ENCODE results near the gene UBE2C. TPM values are rescaled to one million over a fixed set of nuclear protein-coding genes. Genes with fewer than 3 reads are reported as not detected.

Gene UBE2C
- total and polyA plus RNA-seq, 12 donors = 0.79 to 43.3 (median 2.7) TPM

DNA sequence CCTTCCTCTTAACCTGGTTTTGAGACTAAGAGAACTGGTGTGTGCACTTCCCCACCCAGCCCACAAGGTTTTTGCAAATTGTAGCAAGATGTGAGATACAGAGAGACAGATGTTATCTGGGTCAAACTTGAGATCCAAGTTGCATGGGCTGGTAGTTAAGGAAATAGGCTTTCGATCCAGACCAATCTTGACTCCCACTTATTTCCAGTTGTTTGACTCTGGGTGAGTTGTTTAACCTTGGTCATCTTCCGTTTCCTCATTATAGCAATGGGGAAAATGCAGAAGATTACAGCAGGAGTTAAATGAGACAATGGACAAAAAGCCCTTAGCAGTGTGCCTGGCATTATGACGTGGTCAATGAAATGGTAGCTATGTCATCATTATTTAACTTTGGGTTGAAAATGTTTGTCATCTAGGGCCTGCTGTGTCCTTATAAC is 22.9 kb downstream of the UBE2C start:
- Histone ChIP-seq H3K27me3 (no peaks in the 10 kb centered on the region), H3K4me1 (replicated peaks in 1 of 2) (peaks cover 31 to 36% of the 10 kb centered on the region in 2 donors), H3K4me3 (peak overlapping the region in 1 of 4 donors; percentile 79), H3K36me3 (replicated peaks in 1 of 2) (peaks cover 0 to 17% of the 10 kb centered on the region in 2 donors), H3K27ac (peak overlapping the region; percentile 1 to 96 (median 94)), H3K9me3 (replicated peaks in 1 of 3) (no peaks in the 10 kb centered on the region)
- WGBS, 4 donors = 33 to 41% (median 35%) methylated on average over 3 of the region's 3 CpGs
- intact Hi-C loops (cut with DNase I) = no loop called here
- TF ChIP-seq, protein P1, sequence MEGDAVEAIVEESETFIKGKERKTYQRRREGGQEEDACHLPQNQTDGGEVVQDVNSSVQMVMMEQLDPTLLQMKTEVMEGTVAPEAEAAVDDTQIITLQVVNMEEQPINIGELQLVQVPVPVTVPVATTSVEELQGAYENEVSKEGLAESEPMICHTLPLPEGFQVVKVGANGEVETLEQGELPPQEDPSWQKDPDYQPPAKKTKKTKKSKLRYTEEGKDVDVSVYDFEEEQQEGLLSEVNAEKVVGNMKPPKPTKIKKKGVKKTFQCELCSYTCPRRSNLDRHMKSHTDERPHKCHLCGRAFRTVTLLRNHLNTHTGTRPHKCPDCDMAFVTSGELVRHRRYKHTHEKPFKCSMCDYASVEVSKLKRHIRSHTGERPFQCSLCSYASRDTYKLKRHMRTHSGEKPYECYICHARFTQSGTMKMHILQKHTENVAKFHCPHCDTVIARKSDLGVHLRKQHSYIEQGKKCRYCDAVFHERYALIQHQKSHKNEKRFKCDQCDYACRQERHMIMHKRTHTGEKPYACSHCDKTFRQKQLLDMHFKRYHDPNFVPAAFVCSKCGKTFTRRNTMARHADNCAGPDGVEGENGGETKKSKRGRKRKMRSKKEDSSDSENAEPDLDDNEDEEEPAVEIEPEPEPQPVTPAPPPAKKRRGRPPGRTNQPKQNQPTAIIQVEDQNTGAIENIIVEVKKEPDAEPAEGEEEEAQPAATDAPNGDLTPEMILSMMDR (IDR thresholded peaks at IDR 0.05) = peak in 2 of 6 experiments; percentile 11 to 18
- no peak for TF ChIP-seq POLR2A (IDR thresholded peaks at IDR 0.05)
- DNase-seq = no peak

DNA sequence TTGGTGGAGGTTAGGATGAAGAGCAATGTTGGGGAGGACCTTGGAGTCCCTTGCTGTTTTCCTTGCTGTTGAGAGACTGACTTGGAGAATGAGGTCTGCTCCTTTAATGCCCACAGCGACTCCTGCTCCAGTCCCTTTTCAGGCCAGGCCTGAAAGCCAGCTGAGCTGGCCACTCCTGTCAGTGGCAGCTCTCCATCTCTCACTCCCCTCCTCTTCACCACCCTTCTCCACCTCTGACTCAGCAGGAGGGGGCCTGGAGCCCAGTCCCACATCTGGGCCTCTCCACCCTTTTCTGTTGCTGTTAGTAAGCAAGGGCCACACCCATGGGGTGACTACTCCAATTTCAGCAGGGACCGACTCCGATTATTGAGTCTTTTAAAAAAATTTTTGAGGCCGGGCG is 23.4 kb downstream of the UBE2C start:
- Histone ChIP-seq H3K4me3 (peak overlapping the region in 1 of 4 donors; percentile 79), H3K4me1 (replicated peaks in 1 of 2) (peaks cover 31 to 39% of the 10 kb centered on the region in 2 donors), H3K9me3 (replicated peaks in 1 of 3) (no peaks in the 10 kb centered on the region), H3K27ac (peak overlapping the region; percentile 1 to 96 (median 94)), H3K27me3 (no peaks in the 10 kb centered on the region), H3K36me3 (replicated peaks in 1 of 2) (peaks cover 0 to 22% of the 10 kb centered on the region in 2 donors)
- 46 to 68% (median 62%) methylated on average over 5 of the region's 5 CpGs for WGBS, 4 donors
- intact Hi-C loops (cut with DNase I) = no loop called here
- DNase-seq = peak; percentile 61 to 83 (median 73)
- TF ChIP-seq, protein P1 (IDR thresholded peaks at IDR 0.05) = no peak
- peak in 1 of 2 donors; percentile 39 for TF ChIP-seq POLR2A (IDR thresholded peaks at IDR 0.05)

DNA sequence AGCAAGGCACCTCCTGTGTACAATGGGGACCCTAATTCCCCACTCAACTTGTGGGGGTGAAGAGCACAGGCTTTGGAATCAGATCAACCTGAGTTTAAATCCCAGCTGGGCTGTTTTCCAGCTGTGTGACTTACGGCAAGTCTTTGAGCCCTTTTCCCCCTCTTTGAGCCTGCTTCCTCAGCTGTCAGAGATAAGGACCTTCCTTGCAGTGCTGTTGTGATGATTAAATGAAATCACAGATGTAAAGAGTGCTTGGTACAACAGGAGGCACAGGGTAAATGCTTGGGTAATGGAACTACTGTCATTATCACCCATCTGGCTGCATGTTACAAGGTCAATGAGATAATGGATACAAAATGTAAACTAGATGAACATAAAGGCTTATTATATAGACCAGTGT is 24.4 kb downstream of the UBE2C start:
- Histone ChIP-seq H3K36me3 (replicated peaks in 1 of 2) (peaks cover 0 to 32% of the 10 kb centered on the region in 2 donors), H3K27ac (peak overlapping the region in 2 of 5 donors; percentile 21 to 96), H3K4me1 (replicated peaks in 1 of 2) (peaks cover 34 to 49% of the 10 kb centered on the region in 2 donors), H3K9me3 (replicated peaks in 1 of 3) (no peaks in the 10 kb centered on the region), H3K27me3 (no peaks in the 10 kb centered on the region), H3K4me3 (no peak overlapping the region)
- intact Hi-C loops (cut with DNase I) = no loop called here
- WGBS, 4 donors = 11 to 20% (median 14%) methylated on average over 1 of the region's 1 CpG
- TF ChIP-seq POLR2A (IDR thresholded peaks at IDR 0.05) = no peak
- TF ChIP-seq, protein P1 (IDR thresholded peaks at IDR 0.05) = no peak
- peak in 2 of 7 donors; percentile 49 to 68 for DNase-seq

DNA sequence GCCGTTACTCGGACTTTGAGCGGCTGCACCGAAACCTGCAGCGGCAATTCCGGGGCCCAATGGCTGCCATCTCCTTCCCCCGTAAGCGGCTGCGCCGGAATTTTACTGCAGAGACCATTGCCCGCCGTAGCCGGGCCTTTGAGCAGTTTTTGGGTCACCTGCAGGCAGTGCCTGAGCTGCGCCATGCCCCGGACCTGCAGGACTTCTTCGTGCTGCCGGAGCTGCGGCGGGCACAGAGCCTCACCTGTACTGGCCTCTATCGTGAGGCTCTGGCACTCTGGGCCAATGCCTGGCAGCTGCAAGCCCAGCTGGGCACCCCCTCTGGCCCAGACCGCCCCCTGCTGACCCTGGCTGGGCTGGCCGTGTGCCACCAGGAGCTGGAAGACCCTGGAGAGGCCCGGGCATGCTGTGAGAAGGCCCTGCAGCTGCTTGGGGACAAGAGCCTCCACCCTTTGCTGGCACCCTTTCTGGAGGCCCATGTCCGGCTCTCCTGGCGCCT is 28.3 kb downstream of the UBE2C start:
- peaks cover 0 to 69% of the 10 kb centered on the region in 2 donors for H3K36me3 ChIP-seq (replicated peaks in 1 of 2)
- intact Hi-C loops (cut with DNase I) = no loop called here
- no peaks in the 10 kb centered on the region for H3K27me3 ChIP-seq
- no peak overlapping the region for H3K4me3 ChIP-seq
- H3K4me1 ChIP-seq (replicated peaks in 1 of 2) = peaks cover 14 to 49% of the 10 kb centered on the region in 2 donors
- H3K27ac ChIP-seq = peak overlapping the region in 3 of 5 donors; percentile 47 to 71 (median 63)
- peak in 2 of 7 donors; percentile 32 to 46 for DNase-seq
- H3K9me3 ChIP-seq (replicated peaks in 1 of 3) = no peaks in the 10 kb centered on the region
- no peak for TF ChIP-seq POLR2A (IDR thresholded peaks at IDR 0.05)
- TF ChIP-seq, protein P1 (IDR thresholded peaks at IDR 0.05) = no peak
- WGBS, 4 donors = 64 to 87% (median 82%) methylated on average over 6 to 25 of the region's 25 CpGs
